ENCODE data around the gene SSH3. TPM values are rescaled to one million over a fixed set of nuclear protein-coding genes. Genes with fewer than 3 reads are reported as not detected.

The SSH3 gene
- total RNA-seq, 1 experiment from 2014 or later = 3.8 TPM

DNA sequence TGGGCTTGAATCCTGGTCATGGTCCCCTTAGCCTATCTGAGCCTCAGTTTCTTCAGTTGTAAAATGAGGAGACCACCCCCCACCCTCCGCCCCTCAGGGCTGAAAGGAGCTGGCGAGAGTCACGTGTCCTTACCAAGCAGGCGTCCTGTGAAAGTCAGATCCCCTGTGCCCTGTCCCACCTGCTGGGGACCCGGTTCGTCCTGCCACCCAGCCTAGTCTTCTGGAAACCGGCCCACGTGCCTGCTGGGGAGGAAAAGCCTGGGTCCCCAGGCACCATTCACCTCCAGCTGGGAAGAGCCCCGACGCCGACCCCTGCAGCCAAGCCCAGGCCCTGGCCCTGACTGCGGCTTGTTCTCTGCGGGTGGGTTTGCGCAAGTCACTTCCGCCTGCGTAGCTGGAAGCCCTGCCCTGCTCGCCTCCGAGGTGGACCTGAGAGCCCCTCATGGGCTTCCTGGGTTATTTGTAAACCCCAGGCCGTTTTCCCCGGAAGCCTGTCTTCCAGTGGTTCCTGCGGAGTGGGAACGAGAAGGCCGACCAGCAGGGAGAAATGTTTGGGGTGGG is 679 bp upstream of the SSH3 start:
- in situ Hi-C loops (cut with HindIII; ENCODE audit: low pct_unique_long_range_greater_than_20kb, low sequenced_read_pairs) = no loop called here
- DNase-seq (ENCODE audit: low read depth, low spot score) = no peak

DNA sequence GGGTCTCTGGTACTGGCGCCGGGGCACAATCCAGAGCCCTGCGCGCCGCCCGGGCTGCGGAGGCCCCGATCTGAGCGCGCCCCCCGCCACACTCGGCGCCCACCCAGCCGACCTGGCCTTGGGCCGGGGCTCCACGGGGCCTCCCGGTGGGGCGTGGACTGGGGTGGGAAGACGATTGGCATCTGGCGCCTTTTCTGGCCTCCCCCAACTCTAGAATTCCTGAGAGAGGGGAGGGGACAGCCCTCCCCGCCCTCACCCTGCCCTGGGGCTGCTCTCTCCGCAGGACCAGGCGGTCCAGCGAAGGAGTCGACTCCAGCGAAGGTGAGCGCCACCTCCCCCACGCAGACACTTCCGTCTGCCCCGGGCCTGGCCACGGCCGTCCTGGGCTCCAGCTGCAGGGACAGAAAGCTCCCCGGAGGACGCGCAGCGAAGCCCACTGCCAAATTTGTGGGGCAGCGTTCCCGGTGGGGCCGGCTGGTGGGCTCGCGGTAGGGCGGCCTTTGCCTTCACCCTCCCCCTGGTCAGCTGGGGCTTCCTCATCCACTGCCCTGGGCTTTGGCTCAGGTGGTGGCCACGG is 593 bp downstream of the SSH3 start:
- no peak for DNase-seq (ENCODE audit: low read depth, low spot score)
- in situ Hi-C loops (cut with HindIII; ENCODE audit: low pct_unique_long_range_greater_than_20kb, low sequenced_read_pairs) = no loop called here

DNA sequence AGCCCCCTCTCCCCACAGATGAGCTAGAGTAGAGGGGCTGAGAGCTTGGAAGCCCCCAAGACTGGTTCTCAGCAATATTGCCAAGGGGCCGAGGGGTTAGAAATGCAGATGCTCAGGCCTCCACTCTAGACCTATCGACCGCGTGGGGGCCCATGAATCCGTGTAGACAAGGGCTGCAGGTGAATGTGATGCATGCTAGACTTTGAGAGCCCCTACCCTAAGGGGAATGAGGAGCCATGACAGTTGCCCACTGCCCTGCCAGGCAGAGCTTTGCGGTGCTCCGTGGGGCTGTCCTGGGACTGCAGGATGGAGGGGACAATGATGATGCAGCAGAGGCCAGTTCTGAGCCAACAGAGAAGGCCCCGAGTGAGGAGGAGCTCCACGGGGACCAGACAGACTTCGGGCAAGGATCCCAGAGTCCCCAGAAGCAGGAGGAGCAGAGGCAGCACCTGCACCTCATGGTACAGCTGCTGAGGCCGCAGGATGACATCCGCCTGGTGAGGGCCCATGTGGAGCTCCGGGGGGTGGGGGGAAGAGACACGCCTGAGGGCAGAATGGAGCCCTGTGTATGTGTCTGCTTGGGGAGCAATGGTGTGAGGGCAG is 1.3 kb downstream of the SSH3 start:
- DNase-seq (ENCODE audit: low read depth, low spot score) = no peak
- in situ Hi-C loops (cut with HindIII; ENCODE audit: low pct_unique_long_range_greater_than_20kb, low sequenced_read_pairs) = no loop called here

DNA sequence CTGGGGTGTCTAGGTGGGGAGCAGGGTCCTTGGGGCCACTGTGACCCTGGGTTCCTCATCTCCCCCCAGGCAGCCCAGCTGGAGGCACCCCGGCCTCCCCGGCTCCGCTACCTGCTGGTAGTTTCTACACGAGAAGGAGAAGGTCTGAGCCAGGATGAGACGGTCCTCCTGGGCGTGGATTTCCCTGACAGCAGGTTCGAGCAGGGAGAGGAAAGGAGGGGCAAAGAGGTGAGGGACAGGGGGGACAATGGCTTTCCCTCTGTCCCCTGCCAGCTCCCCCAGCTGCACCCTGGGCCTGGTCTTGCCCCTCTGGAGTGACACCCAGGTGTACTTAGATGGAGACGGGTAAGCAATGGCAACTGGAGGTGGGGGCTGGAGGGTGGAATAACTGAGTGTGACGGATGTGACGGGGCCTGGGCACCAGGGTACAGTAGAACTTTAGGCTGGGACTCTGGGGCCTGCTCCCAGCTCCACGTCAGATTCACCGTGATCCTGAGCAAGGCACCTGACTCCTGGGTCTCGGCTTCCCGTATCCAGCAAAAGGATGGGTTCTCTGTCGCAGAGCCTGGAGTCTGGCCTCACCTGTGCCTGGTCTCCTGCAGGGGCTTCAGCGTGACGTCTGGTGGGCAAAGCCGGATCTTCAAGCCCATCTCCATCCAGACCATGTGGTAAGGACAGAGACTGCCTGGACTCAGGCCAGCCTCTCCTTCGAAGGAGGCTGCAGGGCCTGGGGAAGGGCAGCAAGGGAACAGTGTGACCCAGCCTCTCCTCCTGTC is 3.6 kb downstream of the SSH3 start:
- in situ Hi-C loops (cut with HindIII; ENCODE audit: low pct_unique_long_range_greater_than_20kb, low sequenced_read_pairs) = no loop called here
- no peak for DNase-seq (ENCODE audit: low read depth, low spot score)

DNA sequence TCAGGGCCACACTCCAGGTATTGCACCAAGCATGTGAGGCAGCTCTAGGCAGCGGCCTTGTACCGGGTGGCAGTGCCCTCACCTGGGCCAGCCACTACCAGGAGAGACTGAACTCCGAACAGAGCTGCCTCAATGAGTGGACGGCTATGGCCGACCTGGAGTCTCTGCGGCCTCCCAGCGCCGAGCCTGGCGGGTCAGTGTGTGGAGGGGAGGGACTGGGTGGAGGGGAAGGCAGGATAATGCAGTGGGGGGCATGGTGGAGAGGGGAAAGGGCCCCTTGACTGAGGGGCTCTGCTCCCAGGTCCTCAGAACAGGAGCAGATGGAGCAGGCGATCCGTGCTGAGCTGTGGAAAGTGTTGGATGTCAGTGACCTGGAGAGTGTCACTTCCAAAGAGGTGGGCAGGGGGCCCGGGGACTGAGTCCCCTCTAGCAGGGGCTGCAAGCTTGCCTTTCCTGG is 4.2 kb downstream of the SSH3 start:
- in situ Hi-C loops (cut with HindIII; ENCODE audit: low pct_unique_long_range_greater_than_20kb, low sequenced_read_pairs) = no loop called here
- DNase-seq (ENCODE audit: low read depth, low spot score) = no peak

DNA sequence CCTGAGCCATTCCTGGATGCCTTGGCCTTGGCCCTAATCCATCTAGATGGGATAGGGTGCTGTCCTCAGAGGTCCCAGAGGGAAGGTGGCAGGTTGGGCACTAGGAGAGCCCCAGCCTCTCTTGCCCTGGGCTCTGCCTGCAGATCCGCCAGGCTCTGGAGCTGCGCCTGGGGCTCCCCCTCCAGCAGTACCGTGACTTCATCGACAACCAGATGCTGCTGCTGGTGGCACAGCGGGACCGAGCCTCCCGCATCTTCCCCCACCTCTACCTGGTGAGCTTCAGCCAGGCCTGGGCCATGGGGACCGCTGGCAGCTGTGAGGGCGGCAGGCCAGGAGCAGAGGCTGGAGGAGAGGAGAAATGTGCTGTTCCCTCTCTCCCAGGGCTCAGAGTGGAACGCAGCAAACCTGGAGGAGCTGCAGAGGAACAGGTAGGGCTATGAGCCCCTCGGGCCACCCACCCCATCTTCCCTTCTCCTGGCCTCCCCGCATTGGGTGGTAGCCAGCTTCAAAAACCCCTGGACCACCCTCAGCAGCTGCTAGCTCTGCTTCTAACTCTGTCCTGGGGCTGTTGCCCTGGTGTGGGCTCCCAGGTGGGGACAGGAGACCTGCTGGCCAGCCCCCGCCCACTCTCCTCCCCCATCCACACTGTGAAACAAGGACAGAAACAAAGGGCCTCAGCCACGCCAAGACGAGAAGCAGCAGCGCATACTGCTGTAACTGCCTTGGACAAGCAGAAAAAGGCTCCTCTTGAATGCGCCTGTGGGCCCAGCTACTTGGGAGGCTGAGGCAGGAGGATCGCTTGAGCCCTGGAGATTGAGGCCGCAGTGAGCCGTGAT is 4.9 kb downstream of the SSH3 start:
- in situ Hi-C loops (cut with HindIII; ENCODE audit: low pct_unique_long_range_greater_than_20kb, low sequenced_read_pairs) = no loop called here
- no peak for DNase-seq (ENCODE audit: low read depth, low spot score)

DNA sequence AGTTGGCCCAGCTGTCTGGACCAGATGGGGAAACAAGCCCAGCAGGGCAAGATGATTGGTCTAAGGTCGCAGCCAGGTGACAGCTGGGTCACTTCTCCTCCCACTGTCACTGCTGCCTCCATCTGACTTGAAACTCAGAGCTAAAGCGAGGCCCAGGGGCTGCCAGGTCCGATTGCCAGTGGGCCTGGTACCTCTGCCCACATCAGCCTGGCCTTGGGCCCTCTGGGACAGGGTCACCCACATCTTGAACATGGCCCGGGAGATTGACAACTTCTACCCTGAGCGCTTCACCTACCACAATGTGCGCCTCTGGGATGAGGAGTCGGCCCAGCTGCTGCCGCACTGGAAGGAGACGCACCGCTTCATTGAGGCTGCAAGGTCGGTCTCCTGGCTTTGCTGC is 5.8 kb downstream of the SSH3 start:
- no peak for DNase-seq (ENCODE audit: low read depth, low spot score)
- in situ Hi-C loops (cut with HindIII; ENCODE audit: low pct_unique_long_range_greater_than_20kb, low sequenced_read_pairs) = no loop called here

DNA sequence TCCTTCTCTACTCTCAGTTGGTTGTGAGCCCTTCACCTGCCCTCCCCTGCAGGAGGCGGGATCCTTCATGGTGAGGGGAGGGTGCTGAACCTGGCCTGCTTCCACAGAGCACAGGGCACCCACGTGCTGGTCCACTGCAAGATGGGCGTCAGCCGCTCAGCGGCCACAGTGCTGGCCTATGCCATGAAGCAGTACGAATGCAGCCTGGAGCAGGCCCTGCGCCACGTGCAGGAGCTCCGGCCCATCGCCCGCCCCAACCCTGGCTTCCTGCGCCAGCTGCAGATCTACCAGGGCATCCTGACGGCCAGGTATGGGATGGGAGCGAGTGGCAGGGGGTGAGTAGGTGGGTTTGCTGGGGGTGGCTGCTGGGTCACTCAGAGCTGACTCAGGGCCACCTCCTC is 6.3 kb downstream of the SSH3 start:
- in situ Hi-C loops (cut with HindIII; ENCODE audit: low pct_unique_long_range_greater_than_20kb, low sequenced_read_pairs) = no loop called here
- DNase-seq (ENCODE audit: low read depth, low spot score) = no peak

DNA sequence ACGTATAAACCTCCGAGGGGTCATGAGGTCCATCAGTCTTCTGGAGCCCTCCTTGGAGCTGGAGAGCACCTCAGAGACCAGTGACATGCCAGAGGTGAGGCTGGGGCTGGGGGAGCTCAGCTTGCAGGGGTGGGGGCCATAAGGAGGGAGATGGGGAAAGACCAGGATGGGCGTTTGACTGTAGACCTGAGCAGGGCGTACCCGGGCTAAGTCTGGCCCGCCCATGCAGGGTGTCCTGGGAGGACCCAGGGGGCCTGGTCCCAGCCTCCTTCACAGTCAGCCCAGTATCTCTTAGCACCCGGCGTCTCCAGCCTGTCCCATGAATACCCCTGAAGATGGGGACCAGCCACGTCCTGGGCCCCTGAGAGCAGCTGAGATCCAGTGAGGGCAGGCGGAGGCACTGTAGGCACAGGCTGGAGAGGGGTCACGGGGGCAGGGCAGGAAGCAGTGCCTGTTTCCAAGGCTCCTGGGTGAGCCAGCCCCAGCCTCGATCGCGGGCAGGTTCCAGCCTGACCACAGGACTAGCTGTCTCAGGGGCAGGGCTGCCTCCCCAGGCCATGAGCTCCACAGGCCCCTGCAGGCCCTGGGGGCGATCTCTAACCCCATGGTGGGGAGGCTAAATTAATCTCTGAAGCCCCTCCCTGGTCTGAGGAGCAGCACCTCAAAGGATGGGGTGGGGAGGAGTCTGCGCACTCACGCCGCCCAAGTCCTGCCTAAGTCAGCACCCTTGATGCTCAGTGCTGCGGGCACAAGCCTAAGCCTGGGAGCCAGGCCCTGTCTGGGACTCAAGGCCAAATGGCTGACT is 7.1 kb downstream of the SSH3 start:
- in situ Hi-C loops (cut with HindIII; ENCODE audit: low pct_unique_long_range_greater_than_20kb, low sequenced_read_pairs) = no loop called here
- no peak for DNase-seq (ENCODE audit: low read depth, low spot score)

DNA sequence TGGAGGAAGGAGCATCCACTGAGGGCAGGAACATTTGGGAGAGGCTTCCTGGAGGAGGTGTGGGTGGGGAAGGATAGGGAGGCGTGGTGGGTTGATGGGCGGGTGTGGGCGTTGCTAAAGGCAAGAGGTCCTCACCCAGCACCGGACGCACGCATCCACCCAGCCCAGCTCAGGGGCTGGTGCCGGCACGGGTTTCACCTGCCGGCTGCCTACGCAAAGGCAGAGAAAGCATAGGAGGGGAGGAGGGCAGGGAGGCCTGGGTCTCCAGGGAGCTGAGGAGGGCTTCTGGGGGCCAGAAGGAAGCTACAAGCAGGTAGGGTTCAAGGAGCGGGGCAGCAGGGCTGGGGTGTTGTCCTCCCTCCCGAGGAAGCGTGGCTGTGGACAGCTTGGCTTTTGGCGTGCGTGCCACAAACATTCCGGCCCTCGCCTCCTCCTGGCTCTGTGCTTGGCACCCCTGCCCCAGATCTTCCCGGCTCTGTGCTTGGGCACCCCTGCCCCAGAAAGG is 7.8 kb downstream of the SSH3 start:
- in situ Hi-C loops (cut with HindIII; ENCODE audit: low pct_unique_long_range_greater_than_20kb, low sequenced_read_pairs) = no loop called here
- no peak for DNase-seq (ENCODE audit: low read depth, low spot score)

DNA sequence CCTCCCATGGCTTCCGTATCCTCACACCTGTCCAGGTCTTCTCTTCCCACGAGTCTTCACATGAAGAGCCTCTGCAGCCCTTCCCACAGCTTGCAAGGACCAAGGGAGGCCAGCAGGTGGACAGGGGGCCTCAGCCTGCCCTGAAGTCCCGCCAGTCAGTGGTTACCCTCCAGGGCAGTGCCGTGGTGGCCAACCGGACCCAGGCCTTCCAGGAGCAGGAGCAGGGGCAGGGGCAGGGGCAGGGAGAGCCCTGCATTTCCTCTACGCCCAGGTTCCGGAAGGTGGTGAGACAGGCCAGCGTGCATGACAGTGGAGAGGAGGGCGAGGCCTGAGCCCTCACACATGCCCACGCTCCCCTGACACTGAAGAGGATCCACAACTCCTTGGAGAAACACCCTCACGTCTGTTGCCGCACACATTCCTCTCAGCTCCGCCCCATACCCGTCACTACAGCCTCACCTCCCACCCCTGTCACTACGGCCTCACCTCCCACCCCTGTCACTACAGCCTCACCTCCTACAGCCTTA is 8.3 kb downstream of the SSH3 start:
- in situ Hi-C loops (cut with HindIII; ENCODE audit: low pct_unique_long_range_greater_than_20kb, low sequenced_read_pairs) = no loop called here

DNA sequence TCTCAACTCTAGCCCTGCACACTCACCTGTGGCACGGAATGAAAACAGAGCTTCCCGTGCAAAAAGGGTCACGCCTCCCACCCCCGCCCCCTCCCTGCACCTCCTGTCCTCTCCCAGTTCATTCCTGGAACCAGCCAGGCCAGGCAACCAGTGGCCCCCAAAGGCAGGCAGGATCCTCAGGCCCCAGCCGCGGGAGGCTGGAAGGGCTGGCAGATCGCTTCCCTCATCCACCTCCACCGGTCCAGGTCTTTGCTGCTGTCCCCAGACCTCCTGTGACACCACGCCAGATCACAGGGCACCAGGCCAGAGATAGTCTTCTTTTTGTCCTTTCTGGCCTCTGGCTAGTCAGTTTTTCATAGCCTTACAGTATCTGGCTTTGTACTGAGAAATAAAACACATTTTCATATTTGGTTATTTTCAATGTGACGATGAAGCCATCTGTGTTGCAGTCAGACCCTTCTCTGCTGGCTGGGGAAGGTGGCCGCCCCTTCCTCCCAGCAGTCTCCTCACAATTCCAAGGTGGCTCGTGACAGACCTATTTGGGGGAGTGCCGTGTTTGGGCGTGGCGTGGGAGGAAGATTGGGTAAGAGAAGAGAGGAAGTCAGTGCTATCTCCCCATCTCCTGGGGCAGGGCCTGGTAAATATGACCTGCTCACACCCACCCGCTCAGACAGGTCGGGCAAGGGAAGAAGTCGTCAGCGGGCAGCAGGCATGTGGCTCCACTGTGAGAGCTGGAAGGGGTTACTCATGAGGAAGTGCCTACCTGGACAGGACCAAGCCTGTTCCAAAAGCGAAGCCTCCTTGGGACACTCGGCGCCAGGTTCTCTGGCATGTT is 9.1 kb downstream of the SSH3 start:
- in situ Hi-C loops (cut with HindIII; ENCODE audit: low pct_unique_long_range_greater_than_20kb, low sequenced_read_pairs) = no loop called here
- DNase-seq (ENCODE audit: low read depth, low spot score) = no peak

More for the DNA sequence above, 8.3 kb downstream of the SSH3 start:
- no peak for DNase-seq (ENCODE audit: low read depth, low spot score)

DNA sequence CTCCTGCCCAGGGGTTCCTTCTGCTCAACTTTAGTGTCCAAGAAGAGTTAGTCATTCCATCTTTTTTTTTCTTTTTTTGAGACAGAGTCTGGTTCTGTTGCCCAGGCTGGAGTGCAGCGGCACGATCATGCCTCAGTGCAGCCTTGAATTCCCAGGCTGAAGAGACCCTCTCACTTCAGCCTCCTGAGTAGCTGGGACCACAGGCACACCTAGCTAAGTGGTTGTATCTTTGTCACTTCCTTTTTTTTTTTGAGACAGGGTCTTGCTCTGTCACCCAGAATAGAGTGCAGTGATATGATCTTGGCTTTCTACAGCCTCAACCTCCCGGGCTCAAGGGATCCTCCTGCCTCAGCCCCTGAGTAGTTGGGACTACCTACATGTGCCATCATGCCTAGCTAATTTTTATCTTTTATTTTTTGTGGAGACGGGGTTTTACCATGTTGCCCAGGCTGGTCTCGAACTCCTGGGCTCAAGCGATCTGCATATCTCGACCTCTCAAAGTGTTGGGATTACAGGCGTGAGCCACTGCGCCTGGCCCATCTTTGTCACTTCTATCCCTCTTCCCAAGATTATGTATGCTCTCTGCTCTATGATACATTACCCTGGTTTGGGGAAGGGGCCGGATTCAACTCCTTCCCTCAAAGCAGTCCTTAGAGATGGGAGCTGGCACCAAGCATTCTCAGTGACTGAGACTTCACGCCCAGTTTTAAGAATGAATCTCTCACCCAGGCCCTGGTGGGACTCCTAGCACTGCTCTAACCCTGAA is 10.0 kb downstream of the SSH3 start:
- DNase-seq (ENCODE audit: low read depth, low spot score) = no peak
- in situ Hi-C loops (cut with HindIII; ENCODE audit: low pct_unique_long_range_greater_than_20kb, low sequenced_read_pairs) = no loop called here

DNA sequence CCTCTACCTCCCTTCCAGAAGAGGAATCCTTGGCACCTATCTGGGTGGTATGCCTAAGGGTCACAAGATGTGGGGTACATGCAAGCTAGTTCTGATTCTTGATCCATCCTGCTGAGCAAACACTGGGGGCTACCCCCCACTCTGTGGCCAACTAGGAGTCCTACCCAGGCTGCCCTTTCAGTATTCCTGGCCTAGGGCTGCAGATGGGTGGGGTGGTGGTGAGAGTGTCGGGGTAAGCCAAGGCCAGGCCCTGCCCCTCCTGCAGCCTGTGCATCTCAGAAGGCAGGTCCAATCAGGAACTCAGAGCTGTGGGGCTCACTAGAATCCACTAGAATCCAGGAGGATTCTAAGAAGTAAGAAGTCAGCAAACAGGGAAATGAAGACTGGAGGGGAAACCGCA is 10.9 kb downstream of the SSH3 start:
- DNase-seq (ENCODE audit: low read depth, low spot score) = no peak
- in situ Hi-C loops (cut with HindIII; ENCODE audit: low pct_unique_long_range_greater_than_20kb, low sequenced_read_pairs) = no loop called here

DNA sequence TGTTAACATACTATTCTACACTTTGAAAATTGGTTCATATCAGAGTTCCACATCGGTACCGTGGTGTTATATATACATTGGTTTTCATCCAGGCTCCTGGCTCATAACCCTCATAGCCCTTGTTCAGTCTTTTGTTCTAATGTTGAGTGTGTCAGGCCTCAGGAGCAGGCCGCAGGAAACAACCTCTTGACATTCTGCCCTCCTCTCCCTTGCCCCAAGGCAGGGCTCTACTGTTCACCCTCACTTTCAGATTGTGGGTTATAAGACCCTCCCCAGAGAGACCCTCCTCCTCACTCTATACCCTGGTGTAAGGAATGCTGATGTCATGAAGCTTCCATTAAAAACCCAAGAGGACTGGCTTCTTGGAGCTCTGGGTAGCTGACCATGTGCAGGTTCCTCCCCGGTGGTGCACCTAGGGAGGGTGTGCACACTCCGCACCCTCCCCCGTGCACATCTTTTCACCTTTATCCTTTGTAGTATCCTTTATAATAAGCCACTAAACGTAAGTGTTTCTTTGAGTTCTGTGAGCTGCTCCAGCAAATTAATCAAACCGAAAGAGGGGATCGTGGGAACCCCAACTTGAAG is 12.1 kb downstream of the SSH3 start:
- DNase-seq (ENCODE audit: low read depth, low spot score) = no peak

More for the DNA sequence above, 12.1 kb downstream of the SSH3 start:
- in situ Hi-C loops (cut with HindIII; ENCODE audit: low pct_unique_long_range_greater_than_20kb, low sequenced_read_pairs) = no loop called here
